ENCODE measurements around the gene MCUB.

Gene MCUB

GRCh38 chr4:109708435-109708834, 148.4 kb downstream of the MCUB start:
- no peaks in the 10 kb centered on the region for H3K9me2 ChIP-seq (replicated peaks; ENCODE audit: insufficient read depth, low read length)
- no peak for TF ChIP-seq CTCF (IDR thresholded peaks at IDR 0.05; ENCODE audit: insufficient read depth, low read length, poor library complexity, severe bottlenecking)
- no peaks in the 10 kb centered on the region for H3K9me3 ChIP-seq (ENCODE audit: insufficient read depth, low read length)
- H3F3A ChIP-seq (ENCODE audit: insufficient read depth), result peaks cover 7% of the 10 kb centered on the region; the same call in 1 of the 2 replicates
- H3K27me3 ChIP-seq (ENCODE audit: low read length), result no peaks in the 10 kb centered on the region
- H3K4me2 ChIP-seq (ENCODE audit: low read depth, low read length, poor library complexity, severe bottlenecking), result no peak overlapping the region
- no peaks in the 10 kb centered on the region for H4K20me1 ChIP-seq (ENCODE audit: low read depth, low read length)
- H3K79me2 ChIP-seq (ENCODE audit: insufficient read depth, low read length), result no peaks in the 10 kb centered on the region
- no peak overlapping the region for H3K9ac ChIP-seq (ENCODE audit: low read length)
- no peak overlapping the region for H2AFZ ChIP-seq (ENCODE audit: low read depth, low read length, severe bottlenecking)
- no peak overlapping the region for H3K27ac ChIP-seq (ENCODE audit: low read depth, low read length)
- H3K36me3 ChIP-seq (ENCODE audit: low read length), result no peaks in the 10 kb centered on the region
- no peak overlapping the region for H3K4me3 ChIP-seq (ENCODE audit: insufficient read depth, low read length, poor library complexity, severe bottlenecking)

GRCh38 chr4:109708990-109709389, 148.9 kb downstream of the MCUB start:
- no peak for TF ChIP-seq CTCF (IDR thresholded peaks at IDR 0.05; ENCODE audit: insufficient read depth, low read length, poor library complexity, severe bottlenecking)
- TF ChIP-seq EZH2phosphoT487 (conservative IDR thresholded peaks at IDR 0.05; ENCODE audit: low read length), result no peak
- Histone ChIP-seq H3K27me3 (ENCODE audit: low read length) (no peaks in the 10 kb centered on the region), H3K79me2 (ENCODE audit: insufficient read depth, low read length) (no peaks in the 10 kb centered on the region), H3K9me2 (replicated peaks; ENCODE audit: insufficient read depth, low read length) (no peaks in the 10 kb centered on the region), H3K4me3 (ENCODE audit: insufficient read depth, low read length, poor library complexity, severe bottlenecking) (no peak overlapping the region), H2AFZ (ENCODE audit: low read depth, low read length, severe bottlenecking) (no peak overlapping the region), H3K36me3 (ENCODE audit: low read length) (no peaks in the 10 kb centered on the region), H3K4me2 (ENCODE audit: low read depth, low read length, poor library complexity, severe bottlenecking) (no peak overlapping the region), H3F3A (ENCODE audit: insufficient read depth) (peaks cover 3% of the 10 kb centered on the region; the same call in 1 of the 2 replicates), H4K20me1 (ENCODE audit: low read depth, low read length) (no peaks in the 10 kb centered on the region), H3K9ac (ENCODE audit: low read length) (no peak overlapping the region), H3K27ac (ENCODE audit: low read depth, low read length) (no peak overlapping the region), H3K9me3 (ENCODE audit: insufficient read depth, low read length) (no peaks in the 10 kb centered on the region)

GRCh38 chr4:109713500-109713899, 153.5 kb downstream of the MCUB start:
- no peaks in the 10 kb centered on the region for H3F3A ChIP-seq (ENCODE audit: insufficient read depth)
- no peaks in the 10 kb centered on the region for H3K79me2 ChIP-seq (ENCODE audit: insufficient read depth, low read length)
- no peak overlapping the region for H3K9ac ChIP-seq (ENCODE audit: low read length)
- TF ChIP-seq EZH2phosphoT487 (conservative IDR thresholded peaks at IDR 0.05; ENCODE audit: low read length) (no peak), CTCF (IDR thresholded peaks at IDR 0.05; ENCODE audit: insufficient read depth, low read length, poor library complexity, severe bottlenecking) (no peak)
- no peaks in the 10 kb centered on the region for H3K9me3 ChIP-seq (ENCODE audit: insufficient read depth, low read length)
- no peak overlapping the region for H3K4me2 ChIP-seq (ENCODE audit: low read depth, low read length, poor library complexity, severe bottlenecking)
- H4K20me1 ChIP-seq (ENCODE audit: low read depth, low read length), result no peaks in the 10 kb centered on the region
- H3K9me2 ChIP-seq (replicated peaks; ENCODE audit: insufficient read depth, low read length), result no peaks in the 10 kb centered on the region
- no peak overlapping the region for H3K27ac ChIP-seq (ENCODE audit: low read depth, low read length)
- H3K27me3 ChIP-seq (ENCODE audit: low read length), result no peaks in the 10 kb centered on the region
- H3K36me3 ChIP-seq (ENCODE audit: low read length), result no peaks in the 10 kb centered on the region
- no peak overlapping the region for H2AFZ ChIP-seq (ENCODE audit: low read depth, low read length, severe bottlenecking)
- no peak overlapping the region for H3K4me3 ChIP-seq (ENCODE audit: insufficient read depth, low read length, poor library complexity, severe bottlenecking)

All from SU-DHL-6 (cell line).